ENCODE measurements around the gene DSG2.

- no peak for TF ChIP-seq TAF1 (IDR thresholded peaks at IDR 0.05; ENCODE audit: low read depth, low read length)
- no peak for TF ChIP-seq POLR2AphosphoS5 (IDR thresholded peaks at IDR 0.05; ENCODE audit: low read depth, low read length)
- TF ChIP-seq POLR2A (IDR thresholded peaks at IDR 0.05; ENCODE audit: low read depth, low read length): no peak
- no peak for TF ChIP-seq PAX5 (IDR thresholded peaks at IDR 0.05; ENCODE audit: insufficient read depth, low read length, severe bottlenecking)
Observed at GRCh38 chr18:31578126-31578525, 80.1 kb downstream of the DSG2 start.

Data from GM12891 (cell line).